Astrocyte of the hippocampus (primary cell): ENCODE measurements around the gene TAPT1.

Experiments
- DNase-seq: peaks from one replicate; pipeline ENCODE4 v3.0.0; 2011; ENCODE audit warnings: low read depth, low spot score

Gene TAPT1

DNA sequence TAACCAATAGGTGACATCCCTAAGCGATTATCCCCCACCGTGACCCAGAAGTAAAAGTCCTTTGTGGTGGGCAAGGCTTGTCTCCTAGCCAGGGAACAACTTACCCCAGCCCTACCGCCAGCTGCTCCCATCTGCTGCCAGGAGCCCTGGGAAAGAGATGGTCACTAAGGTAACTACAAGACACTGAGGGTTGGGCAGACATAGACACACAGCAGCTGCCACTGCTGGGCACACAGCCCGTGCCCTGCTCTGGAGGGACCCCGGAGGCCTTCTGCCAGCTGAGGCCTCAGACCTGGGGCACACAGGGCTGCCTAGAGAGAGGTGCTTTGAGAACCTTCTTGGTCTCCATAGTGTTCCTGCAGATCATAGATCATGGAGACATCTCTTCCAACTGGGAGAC is 89.4 kb downstream of the TAPT1 start:
- DNase-seq: no peak

DNA sequence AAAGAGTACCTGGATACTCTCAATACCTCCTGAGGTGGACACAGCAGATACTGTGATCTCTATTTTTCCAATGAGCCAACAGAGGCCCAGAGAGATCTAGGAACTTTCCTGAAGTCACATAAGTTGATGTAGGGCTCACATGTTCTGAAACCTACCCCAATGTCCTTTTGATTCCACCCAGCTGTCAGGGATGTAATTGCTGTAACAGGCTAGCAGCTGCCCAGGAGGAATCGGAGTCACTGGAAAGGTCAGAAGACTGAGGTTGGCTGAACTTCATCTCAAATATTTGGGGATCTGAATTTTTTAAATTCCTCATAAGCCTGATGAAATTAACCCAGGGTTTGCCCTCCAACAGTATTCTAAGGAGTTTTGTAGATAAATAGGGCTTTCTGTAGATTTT is 90.0 kb downstream of the TAPT1 start:
- DNase-seq: no peak

DNA sequence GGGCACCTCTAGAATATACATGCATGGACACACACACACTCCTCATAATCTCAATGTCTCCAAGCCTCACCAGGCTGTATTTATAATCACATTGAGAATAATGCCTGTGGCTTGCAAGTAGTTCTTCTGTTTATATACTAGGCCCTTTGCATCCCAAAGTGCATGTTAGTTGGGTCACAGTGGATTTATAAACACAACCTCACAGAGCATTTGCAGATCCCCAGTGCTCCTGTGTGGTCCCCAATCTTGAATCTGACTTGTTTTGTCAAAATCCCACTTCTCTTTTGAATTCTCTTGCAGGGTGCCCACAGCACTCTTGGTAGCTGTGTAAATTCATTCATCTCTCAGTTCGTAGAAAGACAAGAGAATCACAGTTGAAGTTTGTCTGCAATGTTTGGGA is 92.9 kb downstream of the TAPT1 start:
- no peak for DNase-seq

DNA sequence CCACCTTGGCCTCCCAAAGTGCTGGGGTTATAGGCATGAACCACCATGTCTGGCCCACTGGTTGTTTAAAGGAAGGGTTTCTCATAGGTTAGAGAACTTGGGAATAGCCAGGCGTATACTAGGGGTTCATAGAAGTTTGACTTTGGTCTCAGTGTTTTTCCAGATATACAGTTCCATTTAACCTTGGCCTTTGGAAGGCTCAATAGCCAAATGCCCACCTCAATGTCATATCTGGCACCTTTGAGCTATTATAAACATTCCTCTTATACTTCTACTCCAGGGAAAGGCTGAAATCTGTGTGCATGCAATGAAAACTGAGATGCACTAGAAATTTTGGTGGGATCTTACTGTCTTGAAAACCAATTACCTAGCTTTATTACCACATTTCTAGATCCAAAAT is 95.0 kb downstream of the TAPT1 start:
- DNase-seq: no peak

DNA sequence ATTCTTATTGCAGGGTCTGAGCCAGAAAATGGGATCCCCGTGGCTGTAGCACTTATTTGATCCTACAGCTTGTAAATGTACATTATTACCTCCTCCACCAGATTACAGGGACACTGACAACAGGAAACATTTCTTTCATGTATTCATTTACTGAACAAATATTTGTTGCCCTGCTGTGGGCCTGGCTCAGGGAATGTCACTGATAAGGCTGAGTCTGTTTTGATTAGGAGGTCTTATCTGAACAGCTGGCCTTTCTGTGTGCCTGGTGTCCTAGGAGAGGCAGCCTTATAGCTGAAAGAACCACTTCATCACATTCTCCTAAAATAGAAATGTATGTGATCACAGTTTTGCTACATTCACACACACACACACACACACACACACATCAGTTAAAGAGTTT is 96.9 kb downstream of the TAPT1 start:
- DNase-seq: no peak

DNA sequence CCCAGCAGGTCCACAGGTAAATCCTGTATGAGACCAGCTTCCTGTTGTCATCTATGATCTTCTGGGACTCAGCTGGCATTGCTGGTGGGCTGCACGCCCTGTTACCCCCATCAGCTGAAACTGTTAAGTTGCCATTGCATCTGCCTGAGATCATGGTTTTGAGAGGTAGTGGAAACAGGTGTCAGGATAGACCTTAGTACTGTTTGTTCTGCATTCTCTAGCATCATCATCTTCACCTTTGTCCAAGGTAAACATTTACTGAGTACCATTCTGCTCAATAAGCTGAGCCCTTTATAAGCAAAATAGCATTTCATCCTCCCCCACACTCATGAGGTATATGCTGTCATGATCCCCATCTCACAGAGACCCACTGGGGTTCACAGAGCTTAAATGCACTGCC is 99.6 kb downstream of the TAPT1 start:
- DNase-seq: no peak

DNA sequence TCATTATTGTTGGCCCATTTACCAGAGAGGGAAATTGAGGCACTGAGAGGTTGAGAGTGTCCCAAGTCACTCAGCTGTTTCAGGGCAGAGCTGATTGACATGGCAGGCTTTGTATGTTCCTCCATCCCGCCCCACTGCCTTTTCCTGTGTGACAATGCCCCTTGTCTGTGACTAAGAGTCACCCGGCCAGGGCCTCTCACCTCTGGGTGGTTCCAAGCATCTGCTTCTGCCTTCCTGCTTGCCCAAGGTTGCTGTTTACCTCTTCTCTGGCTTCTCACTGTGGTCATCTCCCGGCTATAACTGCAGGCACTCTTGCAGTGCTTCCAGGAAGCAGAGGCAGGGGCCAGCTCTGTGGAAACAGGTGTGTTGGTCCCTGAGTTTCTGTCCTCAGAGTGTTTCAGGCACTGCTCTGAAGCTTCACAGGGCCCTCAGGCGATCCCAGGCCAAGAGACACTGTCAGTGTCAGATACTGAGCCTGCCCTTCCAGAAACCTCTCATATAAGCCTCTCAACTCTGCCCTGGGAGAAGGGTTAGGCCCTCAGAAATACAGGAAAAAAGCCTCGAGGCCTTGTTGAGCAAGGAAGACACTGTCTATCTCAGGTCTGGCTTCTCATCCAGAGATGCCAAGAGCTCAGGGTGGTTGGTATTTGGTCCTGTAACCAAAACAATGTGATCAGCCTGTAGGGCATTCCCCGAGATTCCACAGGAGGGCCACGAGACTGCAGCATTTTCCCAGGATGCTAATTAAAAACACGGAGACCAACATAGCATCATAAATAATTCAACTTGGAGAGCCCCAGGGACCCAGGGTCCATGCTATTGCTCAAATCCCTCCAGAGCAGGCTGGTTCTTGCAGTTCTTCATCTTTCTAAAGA is 100.5 kb downstream of the TAPT1 start:
- peak; percentile 64 for DNase-seq

DNA sequence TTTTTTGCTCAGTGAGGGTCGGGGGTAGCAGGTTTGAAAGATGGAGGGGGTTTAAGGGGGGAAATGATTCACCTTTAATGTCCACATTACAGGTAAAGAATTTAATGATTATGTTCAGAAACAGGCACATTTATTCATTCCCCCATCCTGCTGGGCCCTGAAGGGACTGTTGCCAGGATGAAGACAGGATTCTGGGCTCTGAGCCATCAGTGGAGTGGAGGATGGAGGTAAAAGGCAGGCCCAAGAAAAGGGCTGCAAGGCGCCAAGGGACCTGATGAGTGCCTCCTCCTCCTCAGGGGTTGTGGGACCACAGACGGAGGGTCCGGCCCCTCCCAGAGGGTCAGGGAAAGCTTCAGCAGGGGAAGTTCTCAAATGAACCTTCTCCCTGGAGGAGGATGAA is 102.0 kb downstream of the TAPT1 start:
- peak; percentile 58 for DNase-seq

DNA sequence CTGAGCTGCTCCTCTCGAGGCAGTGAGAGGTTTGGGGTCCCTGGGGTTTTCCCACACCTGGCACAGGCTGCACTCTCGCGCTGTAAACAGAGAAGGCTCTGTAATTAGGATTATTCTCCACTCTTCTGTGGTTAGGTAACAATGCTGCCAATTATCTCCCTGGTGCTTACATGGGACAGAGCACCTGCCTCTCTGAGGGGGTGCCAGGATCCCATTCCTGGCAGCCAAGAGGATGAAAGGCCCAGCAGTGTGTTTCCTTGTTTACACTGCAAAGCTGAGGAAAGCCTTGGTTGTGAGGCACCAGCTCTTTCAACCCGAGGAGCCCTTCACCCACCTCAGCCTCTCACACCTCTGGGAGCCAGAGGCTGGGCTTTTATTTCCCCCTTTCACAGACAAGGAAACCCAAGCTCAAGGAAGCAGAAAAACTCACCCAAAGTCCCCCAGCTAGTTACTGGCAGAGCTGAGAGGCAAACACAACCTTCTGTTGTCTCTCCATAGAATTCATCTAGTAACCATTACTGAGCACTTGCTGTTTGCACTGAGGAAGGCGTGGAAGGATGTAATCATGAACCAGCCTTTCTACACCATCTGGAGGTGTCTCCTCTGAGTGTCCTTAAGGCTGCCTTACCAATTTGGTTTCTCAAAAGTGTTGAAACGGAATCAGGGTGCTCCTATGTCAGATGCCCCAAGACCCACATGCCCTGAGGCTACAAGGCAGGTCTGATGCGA is 102.8 kb downstream of the TAPT1 start:
- DNase-seq: no peak

DNA sequence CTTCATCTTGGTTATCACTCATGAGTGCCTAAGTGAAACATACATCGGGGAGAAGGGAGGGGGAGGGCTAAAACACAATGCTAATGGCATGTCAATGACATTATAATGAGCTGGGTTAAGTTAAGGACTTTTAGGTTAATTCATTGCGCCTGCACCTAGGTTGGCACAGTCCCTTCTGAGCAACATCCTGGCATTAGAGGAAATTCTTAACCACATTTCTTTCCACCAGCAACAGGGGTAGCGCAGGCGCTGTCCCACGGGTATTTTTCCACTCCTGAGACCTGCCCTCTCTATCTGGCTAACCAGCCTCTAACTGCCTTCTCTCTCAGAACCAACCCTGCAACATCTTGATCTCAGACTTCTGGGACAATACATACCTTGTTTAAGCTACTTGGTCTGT is 103.5 kb downstream of the TAPT1 start:
- DNase-seq: no peak

DNA sequence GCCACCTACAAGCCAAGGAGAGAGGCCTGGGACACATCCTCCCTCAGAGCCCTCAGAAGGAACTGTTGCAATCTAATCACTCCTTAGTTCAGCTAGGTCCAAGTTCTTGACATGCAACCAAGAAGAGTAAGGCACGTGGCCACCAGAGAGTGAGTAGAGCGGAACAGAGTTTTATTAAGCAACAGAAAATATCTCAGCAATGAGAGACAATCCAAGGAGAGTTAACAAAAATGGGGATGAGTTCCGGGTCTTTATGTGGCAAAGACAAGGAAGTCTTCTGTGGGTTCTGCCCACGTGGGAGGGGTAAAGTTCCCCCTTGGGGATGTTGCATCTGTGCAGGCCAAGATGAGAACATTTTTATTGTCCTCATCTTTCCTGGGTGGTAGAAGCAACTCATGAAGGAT is 104.0 kb downstream of the TAPT1 start:
- no peak for DNase-seq

DNA sequence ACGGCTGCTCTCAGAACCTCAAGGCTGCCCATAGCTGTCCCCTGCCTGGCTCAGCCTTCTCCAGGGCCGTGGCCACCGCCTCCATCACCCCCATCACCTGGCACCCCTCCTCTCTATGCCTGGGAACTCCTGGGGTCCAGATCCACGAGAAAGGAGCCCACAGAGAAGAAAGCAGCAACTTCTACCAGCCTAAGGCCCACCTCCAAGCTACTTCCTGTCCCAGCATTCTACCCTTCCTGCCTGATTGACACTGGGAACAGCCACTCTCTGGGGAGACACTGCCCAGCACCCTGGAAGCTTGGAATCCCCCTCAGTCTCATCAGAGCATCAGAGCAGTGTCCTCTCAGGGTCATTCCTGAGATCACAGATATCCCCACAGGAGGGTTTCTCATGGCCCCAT is 105.6 kb downstream of the TAPT1 start:
- DNase-seq: no peak

DNA sequence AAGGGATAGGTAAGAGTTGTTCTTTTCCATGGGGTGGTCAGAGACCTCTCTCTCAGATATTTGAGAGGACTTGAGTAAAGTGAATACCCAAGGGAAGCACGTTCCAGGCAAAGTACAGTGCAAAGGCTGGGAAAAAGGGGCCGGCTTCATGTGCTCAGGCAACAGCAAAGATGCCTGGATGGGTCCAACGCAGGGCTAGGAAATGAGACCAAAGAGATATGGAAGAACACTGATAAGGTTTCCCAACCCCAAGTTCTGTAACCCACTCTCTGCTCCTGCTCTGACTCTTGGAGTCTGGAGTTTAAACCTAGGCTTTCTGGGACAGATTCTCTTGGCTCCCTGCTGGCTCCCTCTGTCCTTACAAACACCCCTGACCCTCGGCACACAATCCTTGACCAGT is 106.3 kb downstream of the TAPT1 start:
- DNase-seq: no peak

DNA sequence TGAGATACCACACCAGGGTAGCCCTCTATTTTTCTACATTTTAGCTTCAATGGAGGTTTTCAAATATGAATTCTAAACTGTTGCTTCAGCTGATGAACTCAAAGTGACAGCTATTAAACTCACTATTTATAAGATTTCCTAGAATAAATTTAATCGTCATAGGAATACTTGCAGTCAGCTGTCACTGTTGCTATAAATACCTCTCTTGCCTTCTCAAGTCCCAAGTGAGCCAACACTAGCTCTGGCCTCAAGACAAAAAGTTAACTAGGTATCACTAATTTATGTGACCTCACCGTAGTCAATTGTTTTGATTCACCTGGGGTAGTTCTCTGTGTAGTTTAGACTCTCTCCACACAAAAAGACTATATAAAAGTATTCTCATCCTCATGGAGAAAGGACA is 108.2 kb downstream of the TAPT1 start:
- no peak for DNase-seq

DNA sequence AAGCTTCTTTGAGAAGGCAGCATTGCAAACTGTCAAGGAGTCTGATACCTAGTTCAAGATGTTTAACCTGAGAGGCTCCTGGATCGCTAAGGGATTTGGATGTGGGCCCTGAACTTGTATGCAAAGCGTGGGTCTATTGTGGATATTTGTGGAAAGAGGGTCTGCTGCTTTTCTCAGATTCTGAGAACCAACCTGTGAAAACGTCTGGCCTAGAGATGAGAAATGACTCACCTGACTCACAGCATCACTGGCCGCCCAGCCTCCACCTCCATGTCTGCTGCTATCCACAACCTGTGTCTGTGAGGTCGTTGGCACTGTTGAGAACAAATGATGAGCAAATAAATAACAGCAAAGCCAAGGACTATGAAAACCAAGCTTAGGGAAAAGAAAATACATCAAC is 109.1 kb downstream of the TAPT1 start:
- DNase-seq: no peak

DNA sequence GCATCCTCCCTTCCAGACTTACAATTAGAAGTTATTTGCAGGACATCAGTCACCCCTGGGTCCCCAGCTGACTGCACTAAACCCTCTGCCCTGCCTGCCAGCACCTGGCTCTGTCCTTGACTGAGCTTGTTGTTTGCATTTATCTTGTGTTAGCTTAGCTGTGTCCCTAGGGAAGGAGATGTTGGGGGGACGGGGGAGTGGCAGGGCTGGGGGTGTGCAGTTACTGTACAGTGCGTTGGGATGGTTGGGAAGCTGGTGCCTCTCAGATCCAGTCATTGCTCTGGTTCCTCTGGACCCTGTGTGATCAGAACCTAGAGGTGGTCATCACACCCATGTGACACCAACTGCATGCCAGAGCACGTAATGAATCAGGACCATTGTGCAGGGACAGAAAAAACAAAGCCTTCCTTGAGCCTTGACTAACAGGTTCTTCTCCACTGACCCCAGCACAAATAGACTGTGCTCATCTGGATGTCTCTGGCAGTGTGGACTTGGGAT is 109.7 kb downstream of the TAPT1 start:
- no peak for DNase-seq

DNA sequence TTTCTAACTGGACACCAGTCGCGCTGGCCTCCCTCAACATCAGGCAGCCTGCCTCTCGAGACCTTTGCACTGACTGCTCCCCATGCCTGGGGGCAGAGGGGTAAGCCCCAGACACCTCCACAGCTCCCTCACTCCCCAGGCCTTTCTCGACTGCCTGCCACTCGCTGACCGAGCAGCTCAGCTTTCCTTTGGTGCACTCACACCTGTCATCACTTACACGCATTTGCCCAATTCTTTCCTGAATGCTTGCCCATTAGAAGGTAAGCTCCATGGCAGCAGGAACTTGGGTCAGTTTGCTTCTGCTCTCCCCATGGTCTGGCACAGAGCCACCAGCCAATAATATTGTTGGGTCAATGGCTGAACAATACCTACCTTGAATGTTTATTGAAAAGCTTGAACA is 110.3 kb downstream of the TAPT1 start:
- no peak for DNase-seq

DNA sequence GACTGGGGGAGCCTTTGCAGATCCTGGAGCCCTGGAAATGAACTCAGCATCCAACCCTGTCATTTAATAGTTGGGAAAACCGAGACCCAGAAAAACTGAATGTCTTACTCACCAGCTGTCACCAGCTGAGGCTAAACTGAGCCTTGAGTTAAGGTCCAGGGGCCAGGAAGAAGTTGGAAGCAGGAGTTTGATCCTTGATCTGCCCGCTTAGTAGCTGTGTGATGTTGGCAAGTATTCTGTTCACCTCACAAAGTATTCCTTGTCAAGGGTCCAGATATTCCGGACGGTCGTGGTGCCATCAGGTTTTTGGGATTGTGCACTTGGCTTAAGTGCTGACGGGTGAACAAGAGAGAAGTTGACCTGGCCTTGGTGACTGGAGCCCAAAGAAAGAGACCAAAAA is 111.7 kb downstream of the TAPT1 start:
- no peak for DNase-seq

DNA sequence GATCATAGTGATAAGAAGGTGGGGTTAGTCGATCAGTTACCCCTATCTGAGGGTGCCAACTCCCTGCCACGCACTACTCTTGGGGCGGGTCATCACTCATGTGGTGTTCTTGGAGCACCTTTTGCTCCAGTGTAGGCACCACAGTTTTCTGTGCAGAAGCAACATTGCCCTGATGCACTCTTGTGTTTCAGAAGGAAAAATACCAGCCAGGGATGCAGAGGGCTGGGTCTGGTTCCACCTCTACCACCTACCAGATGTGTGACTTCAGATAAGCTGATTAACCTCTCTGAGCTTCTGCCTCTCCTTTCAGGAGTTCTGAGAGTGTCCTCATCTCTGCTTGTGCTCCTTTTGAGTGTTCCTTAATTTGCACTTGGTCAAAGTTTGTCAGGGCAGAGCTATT is 112.5 kb downstream of the TAPT1 start:
- DNase-seq: no peak

DNA sequence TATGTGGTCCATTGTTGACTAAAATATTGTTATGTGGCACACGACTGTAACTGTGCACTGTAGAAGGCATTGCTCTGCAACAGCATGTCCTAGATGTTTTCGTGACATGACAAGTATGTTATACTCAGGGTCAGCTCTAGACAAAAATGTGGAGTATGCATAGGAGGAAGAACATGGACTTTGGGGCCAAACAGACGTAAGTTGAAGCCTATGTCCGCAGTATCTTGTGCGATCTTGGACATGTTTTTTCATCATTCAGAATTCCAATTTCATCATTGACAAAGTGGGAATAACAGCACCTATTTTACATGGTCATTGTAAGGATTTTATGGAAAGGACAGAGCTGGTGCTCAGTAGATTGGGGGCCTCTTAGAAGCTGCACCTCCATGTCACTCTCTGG is 114.7 kb downstream of the TAPT1 start:
- no peak for DNase-seq

DNA sequence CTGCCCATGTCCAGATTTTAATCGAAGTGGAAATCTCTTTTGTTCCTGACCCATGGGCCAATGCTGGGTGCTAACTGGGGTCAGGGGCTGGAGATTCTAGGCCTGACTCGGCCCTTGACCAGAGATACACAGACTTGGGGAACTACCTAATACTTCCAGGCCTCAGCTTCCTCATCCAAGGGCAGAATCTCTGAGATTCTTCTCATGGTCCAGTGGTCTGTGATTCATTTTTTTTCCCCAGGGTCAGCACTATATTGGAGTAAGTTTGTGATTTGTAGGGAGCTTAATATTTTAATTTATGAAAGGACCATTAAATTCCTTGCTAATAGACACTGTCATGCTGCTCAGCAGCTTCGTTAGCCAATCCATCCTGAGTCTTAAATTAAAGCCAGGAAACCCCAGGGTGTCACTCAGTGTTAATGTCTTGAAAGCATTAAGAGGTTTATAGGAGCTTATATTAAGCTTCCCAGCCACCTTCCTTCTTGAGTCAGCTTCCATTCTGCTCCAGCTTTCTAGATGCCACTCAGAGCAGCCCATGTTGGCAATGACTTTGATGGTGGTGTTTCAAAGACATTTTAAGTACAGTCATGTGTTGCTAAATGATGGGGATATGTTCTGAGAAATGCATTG is 115.5 kb downstream of the TAPT1 start:
- DNase-seq: no peak
